Activated CD4-positive, alpha-beta T cell treated with anti-CD3 and anti-CD28 coated beads for 24 hours (primary cell): ENCODE results near the gene TMEM132A.
"Not testable (repeated sequence)": the region's sequence is repeated elsewhere in the genome, so short reads cannot be mapped to it uniquely, and the experiment has no call there.

Source experiments
- DNase-seq, 2 donors: peaks; one replicate each; pipeline ENCODE4 v3.0.0-alpha.2; 2020; ENCODE audit warnings: low read depth in 2 of 2

Gene TMEM132A

DNA sequence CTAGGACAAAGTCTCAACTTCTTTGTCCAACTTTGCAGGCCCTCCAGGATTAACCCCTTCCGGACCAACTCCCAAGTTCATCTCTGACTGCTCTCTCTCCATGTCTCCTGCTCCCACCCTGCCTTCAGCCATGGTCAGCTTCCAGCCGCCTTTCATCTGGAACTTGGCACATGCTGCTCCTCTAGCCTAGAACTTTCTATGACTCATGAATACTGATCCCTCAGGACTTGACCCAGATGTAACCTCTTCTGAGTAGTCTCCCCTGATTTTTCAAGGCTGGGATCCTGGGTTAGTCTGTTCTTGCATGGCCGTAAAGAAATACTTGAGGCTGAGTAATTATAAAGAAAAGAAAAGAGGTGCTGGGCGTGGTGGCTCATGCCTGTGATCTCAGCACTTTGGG, 32.9 kb downstream of the TMEM132A start:
- DNase-seq, result no peak

DNA sequence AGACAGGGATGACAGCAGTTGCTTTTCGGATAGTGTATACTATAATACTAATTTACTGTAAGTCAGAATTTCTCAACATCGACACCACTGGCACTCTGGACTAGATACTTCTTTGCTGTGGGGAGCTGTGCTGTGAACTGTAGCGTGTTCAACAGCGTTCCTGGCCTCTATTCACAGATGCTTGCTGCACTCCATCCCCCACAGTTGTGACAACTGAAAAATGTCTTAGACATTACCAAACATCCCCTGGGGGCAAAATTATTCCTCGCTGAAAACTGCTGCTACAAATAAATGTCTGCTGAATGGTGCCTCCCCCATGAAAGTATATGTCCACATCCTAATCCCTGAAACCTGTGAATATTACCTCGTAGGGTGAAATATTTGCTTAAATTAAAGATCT, 35.2 kb downstream of the TMEM132A start:
- DNase-seq, result no peak

DNA sequence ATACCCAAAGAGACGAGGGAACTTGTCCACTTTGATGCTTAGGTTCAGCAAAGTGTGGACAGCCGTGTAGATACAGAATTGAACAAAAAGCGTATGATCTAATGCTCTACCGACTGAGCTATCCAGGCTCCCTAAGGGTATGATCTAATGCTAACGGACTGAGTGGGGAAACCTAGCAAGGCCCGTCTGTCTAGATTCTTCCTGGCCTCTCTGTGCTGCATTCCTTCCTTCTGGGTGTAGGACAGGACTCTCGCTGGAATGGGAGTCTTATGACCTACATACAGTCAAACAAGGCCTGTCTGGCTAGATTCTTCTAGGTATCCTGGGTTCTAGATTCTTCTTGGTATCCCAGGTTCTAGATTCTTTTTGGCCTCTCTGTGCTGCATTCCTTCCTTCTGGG, 36.1 kb downstream of the TMEM132A start:
- no peak for DNase-seq

DNA sequence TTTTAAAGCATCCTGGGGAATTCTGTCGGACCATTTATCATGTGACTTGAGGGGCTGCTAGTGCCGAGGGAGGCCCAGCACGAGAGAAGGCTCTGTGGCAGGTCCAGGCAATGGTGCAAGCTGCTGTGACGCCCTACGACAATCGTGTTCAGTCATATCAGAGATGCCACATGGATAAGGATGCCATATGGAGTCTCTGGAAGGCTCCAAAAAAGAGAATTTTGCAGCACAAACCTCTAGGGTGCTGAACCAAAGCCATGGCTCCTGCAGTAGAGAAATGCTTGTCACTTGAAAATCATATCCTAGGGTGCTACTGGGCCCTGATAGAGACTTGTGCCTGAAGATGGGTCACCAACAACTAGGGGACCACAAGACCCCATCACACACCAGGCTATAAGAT, 40.5 kb downstream of the TMEM132A start:
- DNase-seq, result no peak

DNA sequence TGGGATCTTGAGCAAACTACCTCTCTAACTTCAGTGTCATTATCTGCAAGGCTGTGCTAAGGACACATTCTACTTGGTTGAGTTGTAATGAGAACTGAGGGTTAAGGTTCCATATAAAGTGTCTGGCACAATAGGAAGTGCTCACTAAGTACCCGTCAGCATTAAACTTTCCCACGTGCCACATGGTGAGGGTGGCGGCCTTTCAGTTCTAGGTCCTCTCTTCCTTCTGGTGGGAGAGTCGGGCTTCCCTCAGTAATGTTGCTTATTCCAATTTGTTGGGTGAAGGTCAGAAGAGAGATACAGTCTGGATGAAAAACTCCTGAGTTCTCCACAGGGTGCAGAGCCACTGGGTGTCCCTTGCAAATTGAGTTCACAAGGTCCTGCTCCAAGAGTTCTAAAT, 42.6 kb downstream of the TMEM132A start:
- no peak for DNase-seq

DNA sequence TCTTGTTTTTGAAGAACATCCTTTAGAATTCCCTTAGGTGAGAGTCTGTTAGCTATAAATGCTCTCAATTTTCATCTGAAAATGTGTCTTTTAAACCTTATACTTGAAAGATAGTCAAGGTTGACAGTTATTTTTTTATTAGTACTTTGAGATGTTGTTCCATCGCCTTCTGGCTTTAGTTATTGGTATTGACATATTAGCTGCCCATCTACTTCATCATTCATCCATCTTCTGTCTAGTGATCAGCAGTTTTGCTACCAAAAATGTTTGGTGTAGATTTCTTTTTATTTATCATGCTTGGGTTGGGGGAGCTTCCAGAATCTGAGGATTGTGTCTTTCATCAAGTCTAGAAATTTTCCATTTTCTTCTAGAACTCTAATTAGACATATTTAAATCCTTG, 44.0 kb downstream of the TMEM132A start:
- no peak for DNase-seq

DNA sequence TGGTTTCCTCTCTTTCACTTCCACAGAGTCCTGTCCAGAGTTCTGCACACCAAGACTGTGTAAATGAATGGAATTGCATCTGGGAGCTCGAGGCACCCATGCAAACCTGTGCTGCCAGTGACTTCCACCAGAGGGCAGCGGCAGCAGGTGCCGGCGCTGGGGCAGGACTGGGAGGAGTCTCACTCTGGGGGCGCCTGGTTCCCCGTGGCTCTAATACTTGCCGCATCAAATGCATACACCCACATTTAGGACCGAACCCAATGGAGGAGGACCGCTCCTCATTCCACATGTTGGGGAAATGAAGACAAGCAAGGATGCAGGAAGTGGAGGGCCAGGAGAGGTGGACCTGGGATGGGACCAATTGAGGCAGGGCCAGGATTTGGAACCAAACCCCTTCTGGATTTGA, 46.1 kb downstream of the TMEM132A start:
- DNase-seq, result peak; percentile 78 to 81

DNA sequence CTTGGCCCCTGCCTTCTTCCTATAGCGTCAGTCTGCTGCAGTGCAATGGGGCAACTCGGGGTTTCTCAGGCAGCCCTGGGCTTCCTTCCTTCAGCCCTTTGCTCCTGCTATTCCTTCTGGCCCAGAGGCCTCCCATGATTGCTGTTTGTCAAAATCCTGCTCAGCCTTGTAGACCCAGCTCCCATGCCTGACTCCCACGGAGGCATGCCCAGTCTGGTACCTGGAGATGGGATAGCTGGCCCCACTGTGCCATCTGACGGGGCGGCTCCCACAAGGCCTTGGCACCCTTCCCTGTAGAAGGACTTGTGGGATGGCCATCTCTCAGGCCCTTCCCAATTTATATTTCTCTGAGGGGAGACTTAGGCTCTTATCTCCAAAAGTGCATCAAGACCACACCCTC, 46.6 kb downstream of the TMEM132A start:
- DNase-seq, result no peak

DNA sequence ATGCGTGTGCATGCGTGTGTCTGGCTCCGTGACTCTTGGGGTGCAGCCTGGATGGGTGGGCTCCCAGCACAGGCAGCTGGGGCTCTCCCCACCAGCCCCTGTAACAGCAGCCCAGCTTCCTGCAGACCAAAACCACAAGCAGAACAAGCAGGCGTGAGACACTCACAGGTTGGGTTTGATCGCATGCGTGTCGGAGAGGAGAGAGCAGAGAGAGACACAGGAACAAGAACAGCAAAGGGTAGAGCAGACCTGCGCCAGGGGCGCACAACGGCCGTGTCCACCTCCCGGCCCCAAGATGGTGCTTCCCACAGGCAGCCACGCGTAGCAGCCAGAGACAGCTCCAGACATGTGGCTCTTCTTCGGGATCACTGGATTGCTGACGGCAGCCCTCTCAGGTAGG, 47.3 kb downstream of the TMEM132A start, which contains the start of gene CD6:
Gene CD6 (plus strand): TSS at position 161 of the 400 bp plus-strand sequence. CDS start 186 bp downstream, at position 347.
- DNase-seq, result no peak

DNA sequence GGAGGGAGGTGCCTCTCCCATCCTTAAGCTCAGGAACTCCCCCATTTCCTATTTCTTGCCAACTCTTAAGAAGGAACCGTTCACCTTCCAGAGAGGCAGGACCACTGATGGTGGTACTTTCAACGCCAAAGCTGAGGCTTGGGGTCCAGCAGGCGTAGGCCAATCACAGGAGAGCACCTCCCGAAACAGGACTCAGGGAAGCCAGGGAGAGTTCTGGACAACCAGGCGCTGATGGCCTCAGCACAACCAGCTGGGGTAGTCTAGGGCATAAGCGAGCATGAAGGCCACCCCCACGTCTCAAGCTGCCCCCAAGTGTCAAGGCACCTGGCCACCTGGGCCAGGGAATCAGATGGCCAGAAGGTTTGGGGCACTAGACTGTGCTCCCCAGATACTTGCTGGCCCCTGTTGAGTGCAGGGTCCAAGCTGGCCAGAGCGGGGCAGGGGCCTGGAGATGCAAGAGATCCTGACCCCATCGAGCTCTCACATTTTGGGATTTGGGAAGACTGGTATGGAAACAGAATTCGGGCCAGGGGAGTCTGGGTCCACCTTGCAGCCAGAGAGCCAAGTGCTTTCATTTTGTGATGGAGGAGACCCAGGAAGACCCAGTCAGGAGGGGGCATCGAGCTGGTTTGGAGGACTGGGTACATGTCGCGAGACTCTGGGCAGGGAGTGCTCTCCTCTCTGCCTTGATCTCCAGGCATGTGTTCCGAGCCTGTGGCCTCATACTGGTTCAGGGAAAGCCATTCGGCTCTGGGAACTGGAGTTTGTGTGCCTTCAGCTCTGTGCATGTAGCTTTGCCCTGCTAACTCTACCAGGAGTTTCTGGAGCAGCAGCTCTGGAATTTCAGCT, 48.1 kb downstream of the TMEM132A start:
- DNase-seq, result no peak

DNA sequence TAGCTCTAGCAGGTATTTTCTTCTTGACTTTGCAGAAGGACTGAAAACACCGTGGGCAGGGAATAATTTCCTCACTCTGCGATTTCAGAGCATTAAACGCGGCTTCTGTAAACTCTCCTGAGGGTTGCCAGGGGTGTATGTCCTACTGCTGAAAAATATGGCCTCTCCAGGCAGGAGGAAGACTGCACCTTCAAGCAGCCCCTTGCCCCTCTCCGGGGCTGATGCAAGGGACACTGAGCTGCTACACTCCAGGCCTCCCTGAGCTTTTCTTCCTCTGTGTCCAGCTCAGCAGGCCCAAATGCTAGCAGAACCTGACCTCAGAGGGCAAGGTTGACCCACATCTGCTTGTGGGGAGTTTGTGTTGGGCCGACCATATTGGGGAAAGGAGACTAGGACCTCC, 49.4 kb downstream of the TMEM132A start:
- no peak for DNase-seq

DNA sequence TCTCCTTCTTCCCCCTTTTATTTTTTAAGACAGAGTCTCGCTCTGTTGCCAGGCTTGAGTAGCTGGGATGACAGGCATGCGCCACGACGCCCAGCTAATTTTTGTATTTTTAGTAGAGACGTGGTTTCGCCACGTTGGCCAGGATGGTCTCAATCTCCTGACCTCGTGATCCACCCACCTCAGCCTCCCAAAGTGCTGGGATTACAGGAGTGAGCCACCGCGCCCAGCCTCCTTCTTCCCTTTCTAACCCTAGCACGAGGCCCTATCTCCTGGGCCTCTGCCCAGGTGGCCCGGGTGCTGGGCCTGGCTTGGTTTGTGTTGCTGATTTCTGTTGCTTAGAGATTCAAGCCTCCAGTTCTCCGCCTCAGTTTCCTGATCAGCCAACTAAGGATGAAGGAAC, 50.1 kb downstream of the TMEM132A start:
- not testable (repeated sequence) for DNase-seq

DNA sequence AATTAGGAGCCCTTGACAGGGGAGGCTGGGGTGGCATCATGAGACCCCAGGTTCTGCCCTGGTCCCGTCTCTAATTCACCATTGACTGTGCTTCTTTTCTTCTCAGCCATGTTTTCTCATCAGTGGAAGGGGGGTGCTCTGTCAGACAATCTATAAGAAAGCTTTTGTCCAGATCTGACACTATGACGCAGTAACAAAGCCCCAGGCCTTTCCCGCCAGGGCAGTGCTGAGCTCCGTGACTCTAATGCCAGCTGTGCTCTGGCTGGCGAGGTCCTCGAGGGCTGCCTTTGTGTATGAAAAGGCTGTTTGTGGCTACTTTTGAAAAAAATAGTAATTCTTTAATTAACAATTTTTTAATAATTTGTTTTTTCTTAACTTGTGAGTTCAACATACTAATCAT, 50.5 kb downstream of the TMEM132A start:
- DNase-seq, result no peak

DNA sequence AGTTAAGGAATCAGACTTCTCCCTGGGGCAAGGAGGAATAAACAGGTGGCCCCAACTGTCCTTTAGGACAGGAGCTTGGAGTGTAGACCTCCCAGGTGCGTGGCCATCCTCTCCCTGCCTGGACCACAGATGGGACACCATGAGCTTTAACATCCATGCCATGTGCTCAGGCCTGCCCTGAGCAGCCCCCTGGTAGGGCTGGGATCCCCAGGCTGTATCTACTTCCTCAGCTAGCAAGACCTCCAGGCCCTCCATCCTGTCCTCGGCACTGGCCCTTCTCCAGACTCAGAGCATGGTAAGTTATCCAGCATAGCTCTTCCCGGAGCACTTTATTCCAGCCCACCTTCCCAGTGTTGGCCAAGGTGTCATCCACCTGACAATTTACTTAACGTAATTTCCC, 53.0 kb downstream of the TMEM132A start:
- DNase-seq, result no peak

DNA sequence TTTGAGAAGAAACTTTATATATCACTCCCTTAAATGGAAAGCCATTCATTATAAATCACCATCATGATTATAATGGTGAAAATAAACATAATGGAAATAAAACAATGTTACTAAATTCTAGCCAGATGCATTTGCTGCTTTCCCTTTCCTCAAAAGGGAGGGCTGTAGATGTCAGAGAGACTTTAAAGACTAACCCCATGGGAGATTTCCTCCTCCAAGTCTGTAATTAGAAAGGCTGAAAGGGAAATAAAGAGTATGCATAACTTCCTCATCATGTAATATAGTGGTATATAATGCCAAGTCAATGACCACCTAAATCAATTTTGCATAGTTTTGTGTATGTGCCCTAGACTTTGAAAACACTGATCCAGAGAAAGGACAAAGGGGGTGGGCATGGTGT, 53.6 kb downstream of the TMEM132A start:
- DNase-seq, result no peak

DNA sequence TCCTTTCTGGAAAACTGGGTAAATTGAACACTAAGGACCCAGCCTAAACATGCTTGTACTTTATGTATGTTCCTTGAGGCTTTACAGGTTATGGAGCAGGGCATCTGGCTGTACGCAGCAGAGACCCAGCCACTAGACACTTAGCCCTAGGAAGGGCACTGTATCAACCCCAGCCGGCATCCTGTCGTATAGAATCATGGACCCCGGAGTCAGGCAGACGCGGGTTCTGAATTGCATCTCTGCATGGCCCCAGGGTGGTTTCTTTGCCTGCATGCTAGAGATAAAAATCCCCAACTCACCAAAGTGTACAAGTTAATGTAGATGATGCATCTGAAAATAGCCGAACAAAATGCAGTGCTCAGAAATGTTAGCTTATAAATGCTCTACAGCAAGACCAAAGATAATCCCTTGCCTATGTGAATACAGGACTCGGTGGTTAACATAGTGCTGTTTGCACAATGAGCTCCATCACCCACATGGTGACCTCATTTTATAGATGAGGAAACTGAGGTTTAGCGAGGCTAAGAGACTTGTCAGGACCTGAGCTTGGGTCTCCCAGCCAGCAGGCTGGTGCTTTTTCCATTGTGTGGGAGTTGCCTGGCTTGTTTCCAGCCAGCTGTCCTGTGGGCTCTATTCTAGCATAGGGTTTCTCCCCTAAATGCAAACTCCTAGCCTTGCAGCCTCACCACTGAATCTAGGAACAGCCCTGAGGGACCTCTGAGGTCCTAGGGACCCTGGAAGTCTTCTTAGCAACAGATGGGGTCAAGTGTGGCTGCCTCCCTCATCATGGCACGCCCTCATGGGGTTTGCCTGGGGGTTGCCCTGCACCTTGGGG, 54.5 kb downstream of the TMEM132A start:
- peak in 1 of 2 donors; percentile 82 for DNase-seq

DNA sequence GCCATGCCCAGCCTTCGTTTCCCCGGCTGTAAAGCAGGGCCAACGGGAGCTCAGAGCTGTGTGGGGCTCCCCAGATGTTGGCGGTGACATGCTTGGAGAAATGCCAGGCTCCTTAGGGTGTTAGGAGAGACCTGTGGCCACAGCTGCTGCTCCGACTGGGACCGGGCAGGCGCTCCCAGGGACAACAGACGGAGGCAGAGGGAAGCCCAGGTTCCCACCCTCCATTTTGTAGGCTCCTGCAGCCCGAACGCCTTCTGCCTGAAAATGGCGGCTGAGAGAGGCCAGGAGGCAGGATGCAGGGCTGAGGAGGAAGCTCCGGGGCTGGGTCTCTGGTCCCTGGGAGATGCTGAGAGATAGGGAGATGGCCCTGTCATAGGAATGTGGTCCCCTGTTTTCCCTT, 57.3 kb downstream of the TMEM132A start:
- DNase-seq, result no peak

DNA sequence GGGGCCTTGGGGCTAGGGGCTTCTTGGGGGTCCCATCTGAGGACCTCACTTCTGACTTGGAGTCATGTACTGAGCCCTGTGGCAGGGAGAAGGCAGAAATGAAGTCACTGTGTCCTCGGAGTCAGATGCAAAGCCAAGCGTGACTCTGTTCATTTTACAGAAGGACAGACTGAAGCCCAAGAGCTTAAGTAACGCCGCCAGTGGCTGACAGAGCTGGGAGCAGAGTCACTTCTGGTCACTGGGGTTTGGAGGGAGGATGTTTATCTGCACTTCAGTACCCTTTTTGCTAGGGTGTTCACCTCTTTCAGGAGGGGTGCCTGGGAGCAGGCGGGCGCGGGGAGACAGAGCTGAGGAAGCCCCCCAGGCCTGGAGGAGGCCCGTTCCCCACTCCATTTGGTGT, 57.9 kb downstream of the TMEM132A start:
- no peak for DNase-seq

DNA sequence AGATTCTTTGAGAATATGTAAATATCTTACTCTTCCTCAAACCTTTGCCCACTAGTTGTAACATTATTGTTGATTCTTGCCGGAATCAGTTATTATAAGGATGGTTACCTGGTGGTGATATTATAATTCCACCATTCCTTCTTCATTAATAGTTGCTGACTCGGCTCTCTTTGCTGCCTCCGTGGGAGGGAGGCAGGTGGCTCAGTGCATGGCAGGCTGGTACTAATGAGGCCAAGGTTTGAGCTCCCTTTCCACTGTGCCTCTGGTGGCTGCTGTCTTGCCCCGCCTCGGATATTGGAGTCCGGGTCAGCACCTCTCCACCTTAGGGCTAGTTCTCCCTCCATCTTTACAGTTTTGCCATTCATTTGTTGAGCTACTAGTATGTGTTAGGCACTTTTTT, 59.9 kb downstream of the TMEM132A start:
- DNase-seq, result no peak

DNA sequence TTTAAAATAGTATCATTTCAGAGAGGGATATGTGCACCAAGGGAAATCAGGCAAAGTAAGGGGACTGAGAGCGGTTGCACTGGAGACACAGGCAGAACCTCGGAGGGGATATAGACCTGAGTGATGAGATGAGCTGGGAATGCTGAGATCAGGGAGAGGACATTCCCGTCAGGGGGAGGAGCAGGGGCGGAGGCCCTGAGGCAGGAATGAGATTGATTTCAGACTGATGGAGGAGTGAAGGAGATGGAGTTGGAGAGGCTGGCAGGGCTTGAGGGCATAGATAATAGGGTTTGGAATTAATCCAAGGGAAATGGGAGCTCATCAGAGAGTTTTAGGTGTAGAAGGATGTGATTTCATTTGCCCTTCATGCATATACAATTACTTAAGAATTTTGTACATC, 60.4 kb downstream of the TMEM132A start:
- DNase-seq, result no peak

DNA sequence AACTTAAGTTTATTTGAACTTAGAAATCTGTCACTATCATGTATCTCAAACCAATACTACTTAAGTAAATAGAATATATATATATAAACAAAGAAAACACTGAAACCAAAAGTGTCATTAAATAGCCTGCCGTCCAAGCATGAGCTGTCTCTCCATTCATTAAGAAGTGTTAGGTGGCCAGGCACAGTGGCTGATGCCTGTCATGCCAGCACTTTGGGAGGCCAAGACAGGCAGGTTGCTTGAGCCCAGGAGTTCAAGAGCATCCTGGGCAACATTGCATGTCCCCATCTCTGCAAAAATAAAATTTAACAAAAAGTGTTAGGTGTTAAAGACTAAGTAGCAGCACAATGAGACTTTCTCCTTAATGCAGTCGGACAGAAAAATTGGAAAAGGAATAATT, 61.2 kb downstream of the TMEM132A start:
- no peak for DNase-seq

DNA sequence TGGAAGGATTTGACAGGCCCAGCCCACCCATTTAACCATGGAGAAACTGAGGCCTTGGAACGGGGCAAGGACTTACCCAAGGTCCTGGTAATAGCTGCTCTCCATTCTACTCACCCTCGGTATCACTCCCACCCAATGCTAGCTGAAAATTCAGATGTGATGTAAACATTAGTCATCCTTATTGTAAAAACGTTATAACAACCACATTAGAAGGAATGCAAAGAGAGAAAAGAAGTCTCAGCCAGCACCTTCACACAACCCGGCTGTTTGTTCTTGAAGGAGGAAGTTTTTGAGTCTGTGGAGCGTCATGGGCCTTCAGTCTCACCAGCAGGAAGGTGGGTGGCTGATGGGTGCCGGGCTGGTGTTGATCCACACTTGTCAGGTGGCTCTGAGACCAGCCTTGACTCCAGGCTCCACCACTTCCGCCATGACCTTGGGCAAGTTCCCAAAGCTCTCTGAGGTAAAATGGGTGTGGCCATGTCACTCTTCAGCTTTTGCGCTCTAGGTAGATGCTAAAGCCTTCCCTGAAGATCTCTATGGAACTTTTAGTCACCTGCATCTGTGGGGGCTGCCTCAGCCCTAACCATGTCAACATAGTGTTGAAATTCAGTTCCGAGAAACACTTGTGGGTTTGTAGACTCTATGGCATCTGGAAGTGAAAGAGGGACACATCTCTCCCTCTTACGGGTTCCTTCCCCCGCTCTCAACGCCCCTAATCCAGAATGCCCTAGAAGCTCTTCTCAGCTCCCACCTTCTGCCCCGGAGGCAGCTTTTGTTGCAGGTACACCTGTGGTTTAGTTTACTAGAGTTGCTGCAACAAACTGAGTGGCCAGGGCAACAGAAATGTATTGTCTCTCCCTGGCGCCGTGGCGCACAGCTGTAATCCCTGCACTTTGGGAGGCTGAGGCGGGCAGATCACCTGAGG, 62.0 kb downstream of the TMEM132A start:
- DNase-seq, result peak; percentile 81 to 82
